A673 (cell line): ENCODE measurements around the gene EXOC3L1.

ENCODE experiments used
- CTCF ChIP-seq: fragments of 300-800, 200-600 bp; sonication (generic); conservative IDR thresholded peaks from 2 replicates; pipeline ENCODE4 v1.5.1; 2017; ENCODE audit warnings: low read depth, mild to moderate bottlenecking, antibody characterized with exemption, low read length, moderate library complexity, mixed read lengths
- EZH2 ChIP-seq: fragments of 200-600 bp; sonication (generic); IDR thresholded peaks from 2 replicates; pipeline ENCODE4 v1.6.1; 2017; ENCODE audit warnings: borderline replicate concordance, low read depth, mild to moderate bottlenecking, mixed read lengths, antibody characterized with exemption, low read length; ENCODE audit not compliant: poor library complexity, severe bottlenecking

- TF ChIP-seq CTCF (no peak), EZH2 (no peak)
Measured at GRCh38 chr16:67157892-67158635, 31.9 kb downstream of the EXOC3L1 start.
